SU-DHL-6 (cell line): ENCODE results near the gene C1QTNF5.

Experiments used
- CTCF ChIP-seq: fragments of 200-600 bp; sonication (generic); IDR thresholded peaks from one replicate; pipeline ENCODE4 v1.5.1; 2017; ENCODE audit warnings: antibody characterized with exemption, mild to moderate bottlenecking, low read length, moderate library complexity; ENCODE audit not compliant: insufficient read depth, poor library complexity, severe bottlenecking
- EZH2phosphoT487 ChIP-seq: fragments of 200-600 bp; sonication (generic), shearing (Covaris generic); conservative IDR thresholded peaks from 2 replicates; pipeline ENCODE4 v1.6.1; 2018; ENCODE audit warnings: mild to moderate bottlenecking, antibody characterized with exemption, low read length, moderate library complexity, mixed read lengths

GRCh38 chr11:119316016-119316728 lies 24.5 kb downstream of the C1QTNF5 start:
- no peak for TF ChIP-seq CTCF
- 0 out of 2 replicates have a peak, but pooled peaks have one; percentile 63 for TF ChIP-seq EZH2phosphoT487
